ENCODE measurements around the gene GPS2. TPM values are rescaled to one million over a fixed set of nuclear protein-coding genes. Genes with fewer than 3 reads are reported as not detected.

The GPS2 gene
- total RNA-seq, 3 donors from 2014 or later (not counting 1 experiment from before 2014, with no cell fraction given): 132 to 146 (median 133) TPM

DNA sequence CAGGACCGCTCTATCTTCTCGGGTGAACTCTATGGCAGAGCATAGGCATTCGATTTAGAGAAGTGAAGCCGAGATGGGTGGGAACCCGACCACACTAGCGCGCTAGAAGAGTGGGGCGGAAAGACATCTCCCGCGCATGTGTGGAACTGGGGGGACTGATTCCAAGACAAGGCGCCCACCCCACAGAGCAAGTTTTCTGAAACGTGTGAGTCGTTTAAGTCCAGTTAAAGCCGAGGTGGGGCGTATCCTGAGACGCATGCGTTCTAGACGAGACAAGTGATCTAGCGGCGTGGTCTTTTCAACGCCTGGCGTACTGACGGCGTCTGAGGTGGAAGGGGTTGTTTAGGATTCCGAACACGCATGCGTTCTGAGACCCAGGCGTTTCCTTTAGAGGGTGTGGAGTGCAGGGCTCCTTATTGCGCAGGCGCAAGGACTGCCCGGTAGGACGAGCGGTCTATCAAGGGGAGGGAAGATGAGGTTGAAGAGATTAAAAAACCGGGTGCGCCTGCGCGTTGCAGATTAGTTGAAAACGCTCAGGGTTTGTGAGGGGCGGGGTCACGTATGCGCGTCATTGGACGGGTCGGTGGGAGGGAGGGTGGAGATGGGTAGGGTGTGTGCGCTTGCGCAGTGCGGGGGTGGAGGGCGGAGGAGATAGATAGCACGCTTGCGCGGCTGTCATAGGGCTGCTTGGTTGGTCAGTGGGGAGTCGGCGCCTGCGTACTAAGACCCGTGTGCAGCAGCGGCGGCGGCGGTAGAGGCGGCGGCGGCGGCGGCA, 8.1 kb downstream of the GPS2 start, which contains the start of gene EIF5A:
EIF5A (plus strand) TSS at position 718 of the 775 bp plus-strand sequence. CDS start 2,008 bp downstream, outside the sequence.
- Histone ChIP-seq H3K27me3 (ENCODE audit: control insufficient read depth, insufficient read depth, low read length) (no peaks in the 10 kb centered on the region), H3K4me1 (ENCODE audit: control insufficient read depth, insufficient read depth, low read length) (peaks cover 39% of the 10 kb centered on the region), H3K9me3 (ENCODE audit: control insufficient read depth, insufficient read depth, low read length) (no peaks in the 10 kb centered on the region), H3K36me3 (ENCODE audit: control insufficient read depth, insufficient read depth, low read length) (peaks cover 26% of the 10 kb centered on the region), H3K27ac (ENCODE audit: low read length) (peak within 1 kb of the TSS; percentile 99), H3K4me3 (ENCODE audit: low read length) (peak within 1 kb of the TSS; percentile 88)
- H3K27ac Mint-ChIP-seq: peak within 1 kb of the TSS; percentile 91 to 99
- H3K4me3 Mint-ChIP-seq: peak within 1 kb of the TSS; percentile 95
- H3K9me3 Mint-ChIP-seq: no peaks in the 10 kb centered on the region
- intact Hi-C loops (cut with micrococcal nuclease): loop anchor here (1.0 to 5.0 kb wide), 7 partner anchors 22 to 535 kb away; partner anchors contain the start of genes ELP5, GABARAP, NEURL4 and POLR2A
- TF ChIP-seq, protein P1, sequence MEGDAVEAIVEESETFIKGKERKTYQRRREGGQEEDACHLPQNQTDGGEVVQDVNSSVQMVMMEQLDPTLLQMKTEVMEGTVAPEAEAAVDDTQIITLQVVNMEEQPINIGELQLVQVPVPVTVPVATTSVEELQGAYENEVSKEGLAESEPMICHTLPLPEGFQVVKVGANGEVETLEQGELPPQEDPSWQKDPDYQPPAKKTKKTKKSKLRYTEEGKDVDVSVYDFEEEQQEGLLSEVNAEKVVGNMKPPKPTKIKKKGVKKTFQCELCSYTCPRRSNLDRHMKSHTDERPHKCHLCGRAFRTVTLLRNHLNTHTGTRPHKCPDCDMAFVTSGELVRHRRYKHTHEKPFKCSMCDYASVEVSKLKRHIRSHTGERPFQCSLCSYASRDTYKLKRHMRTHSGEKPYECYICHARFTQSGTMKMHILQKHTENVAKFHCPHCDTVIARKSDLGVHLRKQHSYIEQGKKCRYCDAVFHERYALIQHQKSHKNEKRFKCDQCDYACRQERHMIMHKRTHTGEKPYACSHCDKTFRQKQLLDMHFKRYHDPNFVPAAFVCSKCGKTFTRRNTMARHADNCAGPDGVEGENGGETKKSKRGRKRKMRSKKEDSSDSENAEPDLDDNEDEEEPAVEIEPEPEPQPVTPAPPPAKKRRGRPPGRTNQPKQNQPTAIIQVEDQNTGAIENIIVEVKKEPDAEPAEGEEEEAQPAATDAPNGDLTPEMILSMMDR (IDR thresholded peaks at IDR 0.05): no peak
- ATAC-seq (peak; percentile 67 to 86 (median 73)), DNase-seq (peak; percentile 98 to 100)
- H3K36me3 Mint-ChIP-seq: peaks cover 17% of the 10 kb centered on the region
- peaks cover 40 to 48% of the 10 kb centered on the region in 2 donors for H3K4me1 Mint-ChIP-seq
- no peaks in the 10 kb centered on the region for H3K27me3 Mint-ChIP-seq (ENCODE audit: low read depth in 2 of 2)
- WGBS (ENCODE audit: insufficient coverage): under 1% methylated on average over 64 of the region's 64 CpGs

GRCh38 chr17:7304179-7304578, 11.0 kb downstream of the GPS2 start:
- Histone ChIP-seq H3K27ac (ENCODE audit: low read length) (no peak overlapping the region), H3K36me3 (ENCODE audit: control insufficient read depth, insufficient read depth, low read length) (no peaks in the 10 kb centered on the region), H3K4me3 (ENCODE audit: low read length) (no peak overlapping the region), H3K27me3 (ENCODE audit: control insufficient read depth, insufficient read depth, low read length) (no peaks in the 10 kb centered on the region), H3K9me3 (ENCODE audit: control insufficient read depth, insufficient read depth, low read length) (no peaks in the 10 kb centered on the region), H3K4me1 (ENCODE audit: control insufficient read depth, insufficient read depth, low read length) (peaks cover 24% of the 10 kb centered on the region)
- Mint-ChIP-seq H3K9me3 (no peaks in the 10 kb centered on the region), H3K4me1 (peaks cover 15 to 20% of the 10 kb centered on the region in 2 donors), H3K4me3 (peak overlapping the region; percentile 21), H3K27ac (no peak overlapping the region), H3K36me3 (no peaks in the 10 kb centered on the region), H3K27me3 (ENCODE audit: low read depth in 2 of 2) (peaks cover 0 to 5% of the 10 kb centered on the region in 2 donors)
- ATAC-seq (no peak), DNase-seq (no peak)
- 97% methylated on average over 5 of the region's 7 CpGs for WGBS (ENCODE audit: insufficient coverage)
- intact Hi-C loops (cut with micrococcal nuclease): no loop called here
- TF ChIP-seq, protein P1 (IDR thresholded peaks at IDR 0.05): no peak

DNA sequence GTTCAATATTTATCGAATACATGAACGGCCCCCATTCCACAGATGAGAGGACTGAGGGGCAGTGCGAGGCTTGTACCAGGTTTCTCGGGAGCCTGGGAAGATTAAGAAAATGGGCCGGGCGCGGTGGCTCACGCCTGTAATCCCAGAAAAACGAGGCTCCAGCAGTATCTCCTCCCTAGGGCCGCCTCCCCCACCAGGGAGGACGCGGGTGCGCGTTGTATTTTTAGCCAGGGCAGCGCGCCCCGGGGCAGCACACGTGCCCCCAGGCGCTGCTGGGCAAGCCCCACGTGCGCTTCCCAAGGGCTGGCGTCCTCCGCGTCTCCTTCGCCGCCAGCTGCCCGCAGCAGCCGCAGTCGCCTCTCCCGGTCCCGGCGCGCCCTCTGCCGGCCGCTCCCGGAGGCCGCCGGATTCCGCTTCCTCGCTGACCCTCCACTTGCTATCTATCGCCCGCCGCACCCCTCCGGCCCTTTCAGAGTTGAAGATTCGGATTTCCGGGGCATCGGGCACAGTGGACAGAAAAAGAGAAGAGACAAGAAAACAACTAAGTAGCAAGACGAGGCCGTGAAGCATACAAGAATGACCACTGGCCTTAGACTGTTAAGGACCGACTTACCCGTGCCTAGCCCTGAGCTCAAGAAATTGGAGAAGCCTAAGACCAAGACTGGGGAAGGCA, 18.8 kb downstream of the GPS2 start:
- DNase-seq (peak; percentile 71 to 83), ATAC-seq (peak; percentile 46 to 63 (median 49))
- no peak overlapping the region for H3K27ac Mint-ChIP-seq

More for the DNA sequence above, 18.8 kb downstream of the GPS2 start:
- 5% methylated on average over 51 of the region's 51 CpGs for WGBS (ENCODE audit: insufficient coverage)
- H3K36me3 Mint-ChIP-seq: no peaks in the 10 kb centered on the region
- TF ChIP-seq, protein P1 (IDR thresholded peaks at IDR 0.05): peak; percentile 92
- Histone ChIP-seq H3K27ac (ENCODE audit: low read length) (no peak overlapping the region), H3K36me3 (ENCODE audit: control insufficient read depth, insufficient read depth, low read length) (no peaks in the 10 kb centered on the region), H3K4me3 (ENCODE audit: low read length) (no peak overlapping the region), H3K4me1 (ENCODE audit: control insufficient read depth, insufficient read depth, low read length) (peaks cover 28% of the 10 kb centered on the region), H3K27me3 (ENCODE audit: control insufficient read depth, insufficient read depth, low read length) (peaks cover 18% of the 10 kb centered on the region), H3K9me3 (ENCODE audit: control insufficient read depth, insufficient read depth, low read length) (no peaks in the 10 kb centered on the region)
- H3K9me3 Mint-ChIP-seq: no peaks in the 10 kb centered on the region
- intact Hi-C loops (cut with micrococcal nuclease): loop anchor here (1.0 kb wide), 1 partner anchor 16 kb away; no protein-coding TSS in a partner anchor
- H3K4me3 Mint-ChIP-seq: peak overlapping the region; percentile 95
- H3K27me3 Mint-ChIP-seq (ENCODE audit: low read depth in 2 of 2): peaks cover 7 to 17% of the 10 kb centered on the region in 2 donors
- peaks cover 19 to 24% of the 10 kb centered on the region in 2 donors for H3K4me1 Mint-ChIP-seq
